ENCODE data around the gene NMBR.
"Not testable (repeated sequence)": the region's sequence is repeated elsewhere in the genome, so short reads cannot be mapped to it uniquely, and the experiment has no call there.

Gene NMBR

GRCh38 chr6:142058551-142059290, 88.2 kb downstream of the NMBR start:
- no peak for DNase-seq (ENCODE audit: low read depth, low spot score)

GRCh38 chr6:142055219-142055618, 91.7 kb downstream of the NMBR start:
- DNase-seq (ENCODE audit: low read depth, low spot score) = no peak

GRCh38 chr6:142051404-142051803, 95.5 kb downstream of the NMBR start:
- no peak for DNase-seq (ENCODE audit: low read depth, low spot score)

- DNase-seq (ENCODE audit: low read depth, low spot score) = no peak
Observed at GRCh38 chr6:142048593-142048980, 98.3 kb downstream of the NMBR start.

- no peak for DNase-seq (ENCODE audit: low read depth, low spot score)
Observed at GRCh38 chr6:142047934-142048592, 98.9 kb downstream of the NMBR start.

GRCh38 chr6:142045380-142046278, 101.3 kb downstream of the NMBR start:
- DNase-seq (ENCODE audit: low read depth, low spot score) = no peak

- DNase-seq (ENCODE audit: low read depth, low spot score) = no peak
Observed at GRCh38 chr6:142035890-142036289, 111.0 kb downstream of the NMBR start.

GRCh38 chr6:142031035-142031434, 115.9 kb downstream of the NMBR start:
- no peak for DNase-seq (ENCODE audit: low read depth, low spot score)

GRCh38 chr6:142030115-142030619, 116.8 kb downstream of the NMBR start:
- no peak for DNase-seq (ENCODE audit: low read depth, low spot score)

- DNase-seq (ENCODE audit: low read depth, low spot score) = no peak
Observed at GRCh38 chr6:142028527-142028926, 118.4 kb downstream of the NMBR start.

- not testable (repeated sequence) for DNase-seq (ENCODE audit: low read depth, low spot score)
Observed at GRCh38 chr6:142027804-142028203, 119.1 kb downstream of the NMBR start.

GRCh38 chr6:142027074-142027473, 119.8 kb downstream of the NMBR start:
- no peak for DNase-seq (ENCODE audit: low read depth, low spot score)

GRCh38 chr6:142026471-142026870, 120.5 kb downstream of the NMBR start:
- DNase-seq (ENCODE audit: low read depth, low spot score) = no peak

Measured in activated CD4-positive, CD25-positive, alpha-beta regulatory T cell treated with anti-CD3 and anti-CD28 coated beads, Interleukin-2, amount 50 U/mL, for 16 hours (primary cell).